ENCODE measurements around the gene IFI6. TPM values are rescaled to one million over a fixed set of nuclear protein-coding genes. Genes with fewer than 3 reads are reported as not detected.

The IFI6 gene, protein sequence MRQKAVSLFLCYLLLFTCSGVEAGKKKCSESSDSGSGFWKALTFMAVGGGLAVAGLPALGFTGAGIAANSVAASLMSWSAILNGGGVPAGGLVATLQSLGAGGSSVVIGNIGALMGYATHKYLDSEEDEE
- 4.3 and 6.4 TPM in 2 replicates for total RNA-seq (2021)
- long read RNA-seq, transcript IFI6-202 (5 exons, 841 nt), result major isoform, 9 of 9 reads
- long read RNA-seq, partial matches to known transcripts, result 0 of 9 reads
- long read RNA-seq, other reads (novel, unspliced or antisense), result 0 of 9 reads

- no peak within 1 kb of the TSS for H3K9ac ChIP-seq (ENCODE audit: extremely low read depth, insufficient read length, low read length)
- Mint-ChIP-seq H3K27me3 (ENCODE audit: low read depth) (peaks cover 24% of the 10 kb centered on the region), H3K27ac (peak within 1 kb of the TSS in 2 of 3 experiments; percentile 84 to 88; a peak in 6 of 7 replicates), H3K4me3 (peak within 1 kb of the TSS; percentile 70 to 80), H3K4me1 (peaks cover 9 to 20% of the 10 kb centered on the region in 2 experiments), H3K9me3 (no peaks in the 10 kb centered on the region), H3K36me3 (ENCODE audit: insufficient read depth in 1 of 3, low read depth in 3 of 3) (no peaks in the 10 kb centered on the region)
- H4K20me1 ChIP-seq (ENCODE audit: control insufficient read depth, insufficient read depth, insufficient read length), result no peaks in the 10 kb centered on the region
- no peaks in the 10 kb centered on the region for H3K79me2 ChIP-seq (ENCODE audit: insufficient read depth, low read length)
- H3K4me1 ChIP-seq (ENCODE audit: insufficient read depth, low read length), result no peaks in the 10 kb centered on the region; the same call in 1 of the 2 replicates
- H3K14ac ChIP-seq (ENCODE audit: insufficient read depth, low read length), result no peak within 1 kb of the TSS
- no peak within 1 kb of the TSS for H4K5ac ChIP-seq (ENCODE audit: insufficient read length, low read depth, low read length)
- H3T11ph ChIP-seq (ENCODE audit: low read length), result no peak within 1 kb of the TSS
- H2BK20ac ChIP-seq (ENCODE audit: low read depth, low read length, poor library complexity, severe bottlenecking), result no peak within 1 kb of the TSS
- H4K91ac ChIP-seq (ENCODE audit: insufficient read length, low read depth, low read length), result no peak within 1 kb of the TSS
- no peak within 1 kb of the TSS for H3K56ac ChIP-seq (ENCODE audit: insufficient read length, low read depth, low read length)
- no peak within 1 kb of the TSS for H2BK120ac ChIP-seq (ENCODE audit: low read depth, low read length, poor library complexity, severe bottlenecking)
- peaks cover 10% of the 10 kb centered on the region for H3K23me2 ChIP-seq (ENCODE audit: insufficient read length, low read depth, low read length, poor library complexity, severe bottlenecking)
- no peak within 1 kb of the TSS for H2AK5ac ChIP-seq (ENCODE audit: insufficient read length, low read length)
- no peak within 1 kb of the TSS for H3K23ac ChIP-seq (ENCODE audit: insufficient read length, low read depth, low read length)
- H3K79me1 ChIP-seq (ENCODE audit: insufficient read depth, low read depth, low read length, poor library complexity, severe bottlenecking), result no peaks in the 10 kb centered on the region
- H4K8ac ChIP-seq (replicated peaks; ENCODE audit: insufficient read length, low read depth, low read length), result no peak within 1 kb of the TSS
- no peak within 1 kb of the TSS for H2BK5ac ChIP-seq (ENCODE audit: insufficient read length, low read length)
- WGBS (ENCODE audit: extremely low coverage, insufficient read length, low lambda C conversion rate), result no CpG with 5 or more reads among the region's 10 CpGs
- H2BK12ac ChIP-seq (ENCODE audit: insufficient read length, low read depth, low read length), result no peak within 1 kb of the TSS
- H3K27me3 ChIP-seq (ENCODE audit: insufficient read depth, low read length), result no peaks in the 10 kb centered on the region; the same call in 1 of the 2 replicates
- peak; percentile 78 for DNase-seq
- no peak within 1 kb of the TSS for H3K27ac ChIP-seq (ENCODE audit: insufficient read length, low read depth, low read length)
- peak within 1 kb of the TSS; percentile 68 for H3K4me2 ChIP-seq (ENCODE audit: insufficient read depth, insufficient read length, low read length)
- no peak within 1 kb of the TSS for H2BK15ac ChIP-seq (ENCODE audit: low read depth, low read length)
- H3K9me3 ChIP-seq (ENCODE audit: control insufficient read depth, low read depth, low read length), result no peaks in the 10 kb centered on the region
- no peak within 1 kb of the TSS for H3K18ac ChIP-seq (ENCODE audit: insufficient read length, low read depth, low read length)
- no peak within 1 kb of the TSS for H3K4ac ChIP-seq (ENCODE audit: low read depth, low read length)
- H2AFZ ChIP-seq (ENCODE audit: low read length), result peak within 1 kb of the TSS; percentile 42
- TF ChIP-seq, protein P1, sequence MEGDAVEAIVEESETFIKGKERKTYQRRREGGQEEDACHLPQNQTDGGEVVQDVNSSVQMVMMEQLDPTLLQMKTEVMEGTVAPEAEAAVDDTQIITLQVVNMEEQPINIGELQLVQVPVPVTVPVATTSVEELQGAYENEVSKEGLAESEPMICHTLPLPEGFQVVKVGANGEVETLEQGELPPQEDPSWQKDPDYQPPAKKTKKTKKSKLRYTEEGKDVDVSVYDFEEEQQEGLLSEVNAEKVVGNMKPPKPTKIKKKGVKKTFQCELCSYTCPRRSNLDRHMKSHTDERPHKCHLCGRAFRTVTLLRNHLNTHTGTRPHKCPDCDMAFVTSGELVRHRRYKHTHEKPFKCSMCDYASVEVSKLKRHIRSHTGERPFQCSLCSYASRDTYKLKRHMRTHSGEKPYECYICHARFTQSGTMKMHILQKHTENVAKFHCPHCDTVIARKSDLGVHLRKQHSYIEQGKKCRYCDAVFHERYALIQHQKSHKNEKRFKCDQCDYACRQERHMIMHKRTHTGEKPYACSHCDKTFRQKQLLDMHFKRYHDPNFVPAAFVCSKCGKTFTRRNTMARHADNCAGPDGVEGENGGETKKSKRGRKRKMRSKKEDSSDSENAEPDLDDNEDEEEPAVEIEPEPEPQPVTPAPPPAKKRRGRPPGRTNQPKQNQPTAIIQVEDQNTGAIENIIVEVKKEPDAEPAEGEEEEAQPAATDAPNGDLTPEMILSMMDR (conservative IDR thresholded peaks at IDR 0.05), result peak; percentile 42; the same call in 2 of the 3 replicates
Measured at GRCh38 chr1:27671964-27672749, at the start of gene IFI6. TSS of gene IFI6 (minus strand) at chr1:27672192. CDS start at chr1:27669314, 2,878 bp downstream.

Measured in H9 (cell line).